A549 (cell line): ENCODE results near the gene GRB14. TPM values are rescaled to one million over a fixed set of nuclear protein-coding genes. Genes with fewer than 3 reads are reported as not detected.

Experiments used
- ATAC-seq, 2 experiments: fragments of 200-7000 bp in 1 of 2; fragments of >200 bp in 1 of 2; cut with Nextera tagmentation in 1 of 2; cut with Tn5 transposase in 1 of 2; 3 replicates each; pipeline versions ENCODE4 v1.8.0 to v1.9.1; 2018 to 2020; ENCODE audit warnings: mild to moderate bottlenecking in 1 of 2, moderate library complexity in 1 of 2
- CTCF ChIA-PET: fragments of 300-600 bp; sonication (Branson Sonifier 250); formaldehyde crosslinking; extraction: SDS; loops from one replicate; lab custom pipeline; 2021; ENCODE audit warnings: antibody characterized with exemption, inconsistent platforms; lab: Yijun Ruan, JAX
- POLR2A ChIA-PET: fragments of 350-600 bp; formaldehyde crosslinking; extraction: SDS; loops from one replicate; lab custom pipeline; 2021; ENCODE audit warnings: antibody characterized with exemption, inconsistent platforms; lab: Yijun Ruan, JAX
- DNase-seq, 2 experiments: peaks; one replicate each; pipeline versions ENCODE4 v3.0.0 to v3.0.0-alpha.2; 2011 to 2016; ENCODE audit warnings: low read depth in 1 of 2, low spot score in 1 of 2
- FAIRE-seq: peaks from 2 replicates; lab custom pipeline; 2011; peaks lifted over from hg19 to GRCh38; lab: Jason Lieb, UNC
- H3K27ac ChIP-seq, 2 experiments: fragments of >200 bp; sonication (Bioruptor Twin); formaldehyde crosslinking; 3 replicates each; pipeline ENCODE4 v1.5.1; 2016 to 2017
- H3K4me1 ChIP-seq: fragments of >200 bp; sonication (Bioruptor Twin); formaldehyde crosslinking; 3 replicates; pipeline ENCODE4 v1.6.1; 2016
- H3K4me2 ChIP-seq: fragments of >200 bp; sonication (Bioruptor Twin); formaldehyde crosslinking; 3 replicates; pipeline ENCODE4 v1.6.1; 2016
- H3K4me3 ChIP-seq: fragments of >200 bp; sonication (Bioruptor Twin); formaldehyde crosslinking; 3 replicates; pipeline ENCODE4 v1.5.1; 2016
- H3K9me3 ChIP-seq: fragments of >200 bp; sonication (Bioruptor Twin); formaldehyde crosslinking; 3 replicates; pipeline ENCODE4 v1.6.1; 2016
- CBX8 ChIP-seq: fragments of 200-600 bp; sonication (generic); IDR thresholded peaks from 2 replicates; pipeline ENCODE4 v1.6.1; 2016
- CEBPB ChIP-seq, 2 experiments: fragments of >200 bp in 1 of 2; sonication (Bioruptor Twin) in 1 of 2; formaldehyde crosslinking in 1 of 2; IDR thresholded peaks; 2 replicates each; pipeline ENCODE4 v1.6.1; 2012 to 2016
- CHD2 ChIP-seq: fragments of 150-350 bp; IDR thresholded peaks from 2 replicates; pipeline ENCODE4 v1.6.1; 2014; ENCODE audit warnings: low read length; ENCODE audit not compliant: partially characterized antibody
- EHMT2 ChIP-seq: fragments of 200-600 bp; sonication (generic); IDR thresholded peaks from 2 replicates; pipeline ENCODE4 v1.6.1; 2016; ENCODE audit warnings: antibody characterized with exemption, low read depth, mild to moderate bottlenecking, moderate library complexity
- EP300 ChIP-seq, 2 experiments: fragments of >200 bp; sonication (Bioruptor Twin); formaldehyde crosslinking; IDR thresholded peaks; 2 replicates in 1 of 2; 3 replicates in 1 of 2; pipeline ENCODE4 v1.6.1; 2016 to 2017
- FOSB ChIP-seq: fragments of 250-450 bp; sonication (Bioruptor Pico); IDR thresholded peaks from 2 replicates; pipeline ENCODE4 v1.5.0; 2020; ENCODE audit warnings: mild to moderate bottlenecking, moderate library complexity
- FOXS1 ChIP-seq: fragments of 250-450 bp; sonication (Bioruptor Pico); IDR thresholded peaks from 2 replicates; pipeline ENCODE4 v1.5.0; 2020; ENCODE audit warnings: mild to moderate bottlenecking, moderate library complexity
- HDAC2 ChIP-seq: fragments of 200-600 bp; sonication (generic); IDR thresholded peaks from 2 replicates; pipeline ENCODE4 v1.6.1; 2016
- HES2 ChIP-seq: fragments of >200 bp; sonication (Bioruptor Twin); formaldehyde crosslinking; IDR thresholded peaks from 2 replicates; pipeline ENCODE4 v1.6.1; 2016
- JUNB ChIP-seq: fragments of >200 bp; sonication (Bioruptor Twin); formaldehyde crosslinking; IDR thresholded peaks from 2 replicates; pipeline ENCODE4 v1.6.1; 2016
- KDM5A ChIP-seq: fragments of 200-600 bp; sonication (generic); IDR thresholded peaks from 2 replicates; pipeline ENCODE4 v1.6.1; 2016; ENCODE audit warnings: antibody characterized with exemption, mild to moderate bottlenecking
- NFE2L2 ChIP-seq: fragments of 150-350 bp; conservative IDR thresholded peaks from 2 replicates; pipeline ENCODE4 v1.6.1; 2014; ENCODE audit warnings: low read length
- NR3C1 ChIP-seq: fragments of >200 bp; sonication (Bioruptor Twin); formaldehyde crosslinking; IDR thresholded peaks from 3 replicates; pipeline ENCODE4 v1.6.1; 2017
- POLR2A ChIP-seq: IDR thresholded peaks from 2 replicates; pipeline ENCODE4 v1.6.1; 2012; ENCODE audit warnings: mild to moderate bottlenecking, low read length
- POLR2AphosphoS2 ChIP-seq: conservative IDR thresholded peaks from 2 replicates; pipeline ENCODE4 v1.6.1; 2012; ENCODE audit warnings: low read length, improper control_type of control experiment, inconsistent platforms
- RARB ChIP-seq: fragments of 250-450 bp; sonication (Bioruptor Pico); IDR thresholded peaks from 2 replicates; pipeline ENCODE4 v1.8.0; 2021; ENCODE audit warnings: mild to moderate bottlenecking, moderate library complexity
- RCOR1 ChIP-seq: fragments of 150-350 bp; IDR thresholded peaks from 2 replicates; pipeline ENCODE4 v1.6.1; 2014; ENCODE audit warnings: antibody characterized with exemption, low read length, low read depth
- TFCP2L1 ChIP-seq: fragments of 250-450 bp; sonication (Bioruptor Pico); IDR thresholded peaks from 2 replicates; pipeline ENCODE4 v1.5.0; 2021; ENCODE audit warnings: mild to moderate bottlenecking
- ZSCAN20 ChIP-seq: fragments of 250-450 bp; sonication (Bioruptor Pico); IDR thresholded peaks from 2 replicates; pipeline ENCODE4 v1.8.0; 2022; ENCODE audit warnings: mild to moderate bottlenecking, moderate library complexity
- WGBS: methylation state at CpG from one replicate; pipeline ENCODE4 v1.1.6; 2017; ENCODE audit errors: missing lambda C conversion rate; 5-methylcytosine and 5-hydroxymethylcytosine counted together
- polyA plus RNA-seq, 4 experiments: library from polyadenylated mRNA; depleted of rRNA in 3 of 4; stranded (reverse); fragments of >200 nt; fragmentation: RNase III in 1 of 4; extraction: RNeasy Plus Mini Kit Qiagen cat#74134 plus additional on column Dnase treatment in 1 of 4; gene quantifications; 2 replicates in 3 of 4; 3 replicates in 1 of 4; pipeline ENCODE4 v1.2.3, GENCODE V29; 2011 to 2017
- TF ChIP-seq, protein P1 (sequence below): fragments of 450-650 bp; IDR thresholded peaks from 2 replicates; pipeline ENCODE4 v1.6.1; 2014; ENCODE audit warnings: antibody characterized with exemption
- TF ChIP-seq, protein P2 (sequence below): fragments of 250-450 bp; sonication (Bioruptor Pico); IDR thresholded peaks from 2 replicates; pipeline ENCODE4 v1.5.0; 2021; ENCODE audit warnings: mild to moderate bottlenecking, moderate library complexity, borderline replicate concordance

Gene GRB14
- polyA plus RNA-seq, 2 of the 4 experiments (the other 2 are of a cell fraction): 18.6 to 26.0 TPM

DNA sequence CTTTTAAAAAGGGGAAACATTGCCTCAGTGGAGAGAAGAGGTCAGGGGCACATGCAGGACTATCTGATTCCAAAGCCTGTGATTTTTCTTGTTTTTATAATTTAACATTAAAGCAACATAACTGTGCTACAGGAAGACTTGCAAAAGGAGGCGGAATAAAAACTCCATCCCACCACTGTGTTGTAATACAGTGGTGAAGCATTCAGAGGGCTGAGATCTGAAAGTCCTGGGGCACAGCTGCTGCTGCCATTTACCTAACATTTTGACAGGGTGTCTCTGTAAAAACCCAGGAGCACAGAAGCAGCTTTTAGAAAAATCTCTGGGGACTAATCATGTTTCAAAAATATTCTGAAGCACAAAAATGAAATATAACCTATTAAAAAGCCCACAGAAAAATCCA is 97.6 kb downstream of the GRB14 start:
- WGBS: 88% methylated on average over 1 of the region's 1 CpG
- CTCF ChIA-PET: interaction anchor here (2.2 kb wide), 1 partner anchor 14 kb away, joined by 7 read pairs; no protein-coding TSS in a partner anchor
- ATAC-seq: no peak
- Histone ChIP-seq H3K9me3 (peaks cover 12% of the 10 kb centered on the region; the same call in 1 of the 3 replicates), H3K4me2 (no peak overlapping the region), H3K4me3 (no peak overlapping the region), H3K27ac (peak overlapping the region in 1 of 2 experiments; percentile 5; a peak in 1 of 6 replicates), H3K4me1 (peaks cover 16% of the 10 kb centered on the region)
- no peak for DNase-seq
- TF ChIP-seq NFE2L2 (no peak), RARB (CRISPR knock-in tag) (no peak)
- POLR2A ChIA-PET: no interaction called here
- no peak for FAIRE-seq

- ChIA-PET CTCF (no interaction called here), POLR2A (no interaction called here)
- no peak for FAIRE-seq
- WGBS: 31% methylated on average over 3 of the region's 3 CpGs
- peak in 1 of 2 experiments; percentile 40; a peak in 1 of 6 replicates for ATAC-seq
- peaks cover 12% of the 10 kb centered on the region; the same call in 1 of the 3 replicates for H3K9me3 ChIP-seq
- TF ChIP-seq JUNB (no peak), FOXS1 (CRISPR knock-in tag) (no peak), RCOR1 (no peak), NFE2L2 (no peak), HDAC2 (no peak), RARB (CRISPR knock-in tag) (no peak), CBX8 (no peak), EP300 (IDR thresholded peaks at IDR 0.05) (no peak), FOSB (no peak), NR3C1 (no peak), HES2 (no peak), KDM5A (no peak), TFCP2L1 (CRISPR knock-in tag) (no peak), CHD2 (no peak), CEBPB (IDR thresholded peaks at IDR 0.05) (no peak)
- TF ChIP-seq, protein P1, sequence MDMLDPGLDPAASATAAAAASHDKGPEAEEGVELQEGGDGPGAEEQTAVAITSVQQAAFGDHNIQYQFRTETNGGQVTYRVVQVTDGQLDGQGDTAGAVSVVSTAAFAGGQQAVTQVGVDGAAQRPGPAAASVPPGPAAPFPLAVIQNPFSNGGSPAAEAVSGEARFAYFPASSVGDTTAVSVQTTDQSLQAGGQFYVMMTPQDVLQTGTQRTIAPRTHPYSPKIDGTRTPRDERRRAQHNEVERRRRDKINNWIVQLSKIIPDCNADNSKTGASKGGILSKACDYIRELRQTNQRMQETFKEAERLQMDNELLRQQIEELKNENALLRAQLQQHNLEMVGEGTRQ: no peak
- TF ChIP-seq, protein P2, sequence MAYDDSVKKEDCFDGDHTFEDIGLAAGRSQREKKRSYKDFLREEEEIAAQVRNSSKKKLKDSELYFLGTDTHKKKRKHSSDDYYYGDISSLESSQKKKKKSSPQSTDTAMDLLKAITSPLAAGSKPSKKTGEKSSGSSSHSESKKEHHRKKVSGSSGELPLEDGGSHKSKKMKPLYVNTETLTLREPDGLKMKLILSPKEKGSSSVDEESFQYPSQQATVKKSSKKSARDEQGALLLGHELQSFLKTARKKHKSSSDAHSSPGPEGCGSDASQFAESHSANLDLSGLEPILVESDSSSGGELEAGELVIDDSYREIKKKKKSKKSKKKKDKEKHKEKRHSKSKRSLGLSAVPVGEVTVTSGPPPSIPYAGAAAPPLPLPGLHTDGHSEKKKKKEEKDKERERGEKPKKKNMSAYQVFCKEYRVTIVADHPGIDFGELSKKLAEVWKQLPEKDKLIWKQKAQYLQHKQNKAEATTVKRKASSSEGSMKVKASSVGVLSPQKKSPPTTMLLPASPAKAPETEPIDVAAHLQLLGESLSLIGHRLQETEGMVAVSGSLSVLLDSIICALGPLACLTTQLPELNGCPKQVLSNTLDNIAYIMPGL (CRISPR knock-in tag): no peak
- H3K4me2 ChIP-seq: peak overlapping the region; percentile 50
- DNase-seq: no peak
- no peak overlapping the region for H3K4me3 ChIP-seq
- peak overlapping the region in 1 of 2 experiments; percentile 23; a peak in 3 of 6 replicates for H3K27ac ChIP-seq
- H3K4me1 ChIP-seq: peaks cover 16% of the 10 kb centered on the region
Measured at GRCh38 chr2:164523009-164523408, 98.3 kb downstream of the GRB14 start.

GRCh38 chr2:164522561-164522981 is 98.7 kb downstream of the GRB14 start:
- peaks cover 12% of the 10 kb centered on the region; the same call in 1 of the 3 replicates for H3K9me3 ChIP-seq
- peak overlapping the region; percentile 50 for H3K4me2 ChIP-seq
- peaks cover 16% of the 10 kb centered on the region for H3K4me1 ChIP-seq
- peak in 1 of 2 experiments; percentile 43; a peak in 2 of 6 replicates for ATAC-seq
- H3K27ac ChIP-seq: peak overlapping the region in 1 of 2 experiments; percentile 23; a peak in 3 of 6 replicates
- H3K4me3 ChIP-seq: no peak overlapping the region
- TF ChIP-seq EHMT2 (no peak), ZSCAN20 (no peak), POLR2A (no peak), POLR2AphosphoS2 (no peak)
- TF ChIP-seq, protein P1: no peak
- TF ChIP-seq, protein P2 (CRISPR knock-in tag): no peak
- no peak for FAIRE-seq
- 64% methylated on average over 3 of the region's 3 CpGs for WGBS
- peak in 1 of 2 experiments; percentile 42 for DNase-seq
- ChIA-PET POLR2A (no interaction called here), CTCF (no interaction called here)
